Mucosa of descending colon (tissue), 3 donors: ENCODE results near the gene INSC. TPM values are rescaled to one million over a fixed set of nuclear protein-coding genes. Genes with fewer than 3 reads are reported as not detected.

Experiments
- ATAC-seq: fragments of 200-7000 bp; cut with Tn5 transposase; one replicate; pipeline ENCODE4 v1.9.1; 2020; ENCODE audit warnings: mild to moderate bottlenecking, moderate library complexity
- DNase-seq, 3 donors: peaks; one replicate each; pipeline ENCODE4 v3.0.0-alpha.2; 2020
- H3K36me3 ChIP-seq: fragments of 200-600 bp; one replicate; pipeline ENCODE4 v1.8.0; 2021; ENCODE audit warnings: low read depth, mild to moderate bottlenecking
- H3K4me1 ChIP-seq: fragments of 200-600 bp; one replicate; pipeline ENCODE4 v1.8.0; 2021; ENCODE audit warnings: low read depth, mild to moderate bottlenecking
- H3K4me3 ChIP-seq: fragments of 200-600 bp; one replicate; pipeline ENCODE4 v1.8.0; 2021; ENCODE audit warnings: mild to moderate bottlenecking
- H3K9me3 ChIP-seq: fragments of 200-600 bp; one replicate; pipeline ENCODE4 v1.8.0; 2021; ENCODE audit warnings: mild to moderate bottlenecking
- CTCF ChIP-seq: fragments of 200-600 bp; IDR thresholded peaks from one replicate; pipeline ENCODE4 v1.8.0; 2022; ENCODE audit warnings: antibody characterized with exemption, mild to moderate bottlenecking
- intact Hi-C, 2 donors: fragments of 100-400 bp; cut with DNase I in 1 of 2; cut with micrococcal nuclease in 1 of 2; formaldehyde crosslinking; loops; one replicate each; pipeline versions ENCODE4 v1.11.0 to v1.11.1; 2022; cut with DNase I, micrococcal nuclease
- total RNA-seq, 3 donors: library from RNA; stranded (reverse); fragmentation: NEBNext Ultra II Directional in 2 of 3; extraction: Animal tissue kit (Norgen Biotek cat#: 25700) in 2 of 3; gene quantifications; one replicate each; pipeline versions ENCODE4 v1.2.1 to v1.2.4, GENCODE V29; 2021 to 2023
- donor health status: DM: no; HTN: no; CAD: no; lungs with moderate emphysema.
- donor health status: DM: no; HTN: no; CAD: no.
- donor health status: DM: no; HTN: yes; CAD: no.

INSC gene
- total RNA-seq, 3 donors from 2014 or later = 1.4 to 4.2 (median 2.6) TPM

- intact Hi-C loops = no loop called here
- Histone ChIP-seq H3K4me3 (no peak overlapping the region), H3K4me1 (peaks cover 5% of the 10 kb centered on the region), H3K9me3 (no peaks in the 10 kb centered on the region), H3K36me3 (no peaks in the 10 kb centered on the region)
- ATAC-seq = peak; percentile 10
- DNase-seq = no peak
- no peak for TF ChIP-seq CTCF
These were observed 85.0 kb downstream of the INSC start for GRCh38 chr11:15199693-15200092.

GRCh38 chr11:15200696-15201095 lies 86.0 kb downstream of the INSC start:
- Histone ChIP-seq H3K4me3 (no peak overlapping the region), H3K36me3 (no peaks in the 10 kb centered on the region), H3K9me3 (no peaks in the 10 kb centered on the region), H3K4me1 (peaks cover 5% of the 10 kb centered on the region)
- TF ChIP-seq CTCF = no peak
- ATAC-seq = no peak
- DNase-seq = no peak
- intact Hi-C loops = no loop called here

GRCh38 chr11:15201586-15201985 lies 86.9 kb downstream of the INSC start:
- DNase-seq (no peak), ATAC-seq (no peak)
- intact Hi-C loops = no loop called here
- Histone ChIP-seq H3K9me3 (no peaks in the 10 kb centered on the region), H3K4me1 (peaks cover 2% of the 10 kb centered on the region), H3K36me3 (no peaks in the 10 kb centered on the region), H3K4me3 (no peak overlapping the region)
- TF ChIP-seq CTCF = no peak

GRCh38 chr11:15202626-15203025 lies 87.9 kb downstream of the INSC start:
- ATAC-seq (no peak), DNase-seq (no peak)
- H3K36me3 ChIP-seq = no peaks in the 10 kb centered on the region
- H3K9me3 ChIP-seq = no peaks in the 10 kb centered on the region
- H3K4me1 ChIP-seq = no peaks in the 10 kb centered on the region
- TF ChIP-seq CTCF = no peak
- H3K4me3 ChIP-seq = no peak overlapping the region
- intact Hi-C loops = no loop called here

- Histone ChIP-seq H3K4me1 (no peaks in the 10 kb centered on the region), H3K9me3 (no peaks in the 10 kb centered on the region), H3K4me3 (no peak overlapping the region), H3K36me3 (no peaks in the 10 kb centered on the region)
- TF ChIP-seq CTCF = no peak
- no peak for DNase-seq
- intact Hi-C loops = loop anchor here in 1 of 2 donors (5.0 kb wide), 1 partner anchor 102 kb away; no protein-coding TSS in a partner anchor
- ATAC-seq = no peak
These were observed 90.0 kb downstream of the INSC start for GRCh38 chr11:15204711-15205110.

GRCh38 chr11:15206791-15207190 lies 92.1 kb downstream of the INSC start:
- Histone ChIP-seq H3K9me3 (no peaks in the 10 kb centered on the region), H3K36me3 (no peaks in the 10 kb centered on the region), H3K4me3 (no peak overlapping the region), H3K4me1 (no peaks in the 10 kb centered on the region)
- ATAC-seq (no peak), DNase-seq (no peak)
- intact Hi-C loops = loop anchor here in 1 of 2 donors (5.0 kb wide), 1 partner anchor 104 kb away; no protein-coding TSS in a partner anchor
- no peak for TF ChIP-seq CTCF
